Endothelial cell of hepatic sinusoid (primary cell): ENCODE measurements around the gene LZTS3.

Experiments used
- in situ Hi-C: cut with HindIII; loops from 2 replicates; pipeline ENCODE4 v1.10.0; 2017; ENCODE audit warnings: low sequenced_read_pairs

LZTS3 gene

DNA sequence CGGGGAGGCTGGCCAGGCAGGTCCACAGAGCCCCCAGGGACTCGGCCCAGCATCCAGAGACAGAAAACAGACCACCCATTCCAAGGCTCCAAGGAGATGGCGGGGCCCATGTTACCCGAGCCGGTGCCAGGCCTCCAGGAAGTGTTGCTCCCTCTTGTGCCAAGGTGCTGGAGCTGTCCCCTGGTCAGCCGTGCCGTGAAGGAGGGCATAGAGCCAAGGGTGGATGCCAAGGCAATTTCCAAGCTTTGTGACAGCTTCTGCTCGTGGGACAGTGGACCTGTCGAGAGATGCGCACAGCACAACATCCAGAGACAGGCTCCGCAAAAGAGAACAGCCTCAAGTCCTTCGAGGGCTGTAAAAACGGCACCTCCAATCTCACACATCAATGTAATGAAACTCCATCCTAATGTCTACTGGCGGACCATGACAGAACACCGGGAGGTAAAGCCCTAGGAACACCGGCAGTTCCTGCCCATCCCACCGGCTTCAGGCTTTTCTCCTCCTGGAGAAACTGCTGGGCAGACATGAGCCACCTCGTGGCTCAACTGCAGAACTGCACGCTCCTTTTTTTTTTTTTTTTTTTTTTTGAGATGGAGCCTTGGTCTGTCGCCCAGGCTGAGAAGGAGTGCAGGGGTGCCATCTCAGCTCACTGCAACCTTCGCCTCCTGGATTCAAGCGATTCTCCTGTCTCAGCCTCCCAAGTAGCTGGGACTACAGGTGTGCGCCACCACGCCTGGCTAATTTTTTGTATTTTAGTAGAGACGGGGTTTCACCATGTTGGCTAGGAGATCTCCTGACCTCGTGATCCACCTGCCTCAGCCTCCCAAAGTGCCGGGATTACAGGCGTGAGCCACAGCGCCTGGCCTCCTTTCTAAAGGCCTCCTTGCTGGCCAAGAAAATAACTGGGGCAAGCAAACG is 57.9 kb downstream of the LZTS3 start:
- in situ Hi-C loops, result no loop called here
